ENCODE data around the gene ACLY.

- TF ChIP-seq GATA3 (IDR thresholded peaks at IDR 0.05; ENCODE audit: low read depth, low read length) (no peak), GATA2 (IDR thresholded peaks at IDR 0.05; ENCODE audit: low read depth, low read length) (no peak)
Observed at GRCh38 chr17:41913798-41914197, 5.0 kb downstream of the ACLY start.

Measured in SH-SY5Y (cell line).